ENCODE measurements around the gene CASP8AP2. TPM values are rescaled to one million over a fixed set of nuclear protein-coding genes. Genes with fewer than 3 reads are reported as not detected.
"Not testable (repeated sequence)": the region's sequence is repeated elsewhere in the genome, so short reads cannot be mapped to it uniquely, and the experiment has no call there.

Gene CASP8AP2
- total RNA-seq, 1 donor: 16.7 TPM

DNA sequence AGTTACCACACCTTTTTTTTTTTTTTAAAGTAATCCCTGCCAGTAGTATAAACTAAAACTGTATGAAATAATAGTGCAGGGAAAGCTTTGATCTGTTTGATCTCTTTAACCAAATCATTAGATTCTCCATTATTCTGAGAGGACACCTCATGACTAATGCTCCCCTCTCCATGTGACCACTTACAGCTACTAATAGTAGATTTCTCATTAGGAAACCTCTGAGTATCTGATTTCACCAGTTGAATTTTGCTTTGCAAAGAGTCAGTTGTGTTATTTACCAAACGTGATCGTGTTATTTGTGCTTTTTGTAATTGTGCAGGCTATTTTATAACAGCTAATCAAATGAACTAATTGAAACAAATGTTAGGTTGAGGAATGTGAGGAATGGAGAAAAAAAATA is 12.5 kb downstream of the CASP8AP2 start:
- Histone ChIP-seq H3K4me1 (ENCODE audit: insufficient read depth, low read length) (peaks cover 6% of the 10 kb centered on the region), H3K9me3 (ENCODE audit: low read depth, low read length) (no peaks in the 10 kb centered on the region), H3K27me3 (ENCODE audit: insufficient read depth, low read length) (no peaks in the 10 kb centered on the region), H3K4me3 (ENCODE audit: low read length) (no peak overlapping the region)

DNA sequence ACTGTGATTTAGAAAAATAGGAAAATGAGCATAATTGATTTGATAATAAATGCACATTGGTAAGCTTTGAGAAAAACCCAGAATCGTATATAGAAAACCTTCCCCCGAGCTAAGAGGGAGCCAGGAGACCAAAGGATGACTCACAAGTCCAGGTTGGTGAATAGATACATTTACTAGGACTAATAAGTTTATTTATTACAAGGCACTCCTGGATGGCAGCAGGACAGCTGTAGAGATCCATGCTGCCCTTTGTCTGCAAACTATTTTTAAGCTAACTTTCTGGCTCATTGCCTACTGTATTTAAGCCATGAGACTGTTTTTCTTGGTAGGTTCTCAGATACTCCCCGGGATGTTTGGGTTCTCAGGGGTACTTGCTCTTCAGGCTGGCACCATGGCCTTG is 13.4 kb downstream of the CASP8AP2 start:
- Histone ChIP-seq H3K27me3 (ENCODE audit: insufficient read depth, low read length) (no peaks in the 10 kb centered on the region), H3K9me3 (ENCODE audit: low read depth, low read length) (no peaks in the 10 kb centered on the region), H3K4me3 (ENCODE audit: low read length) (no peak overlapping the region), H3K4me1 (ENCODE audit: insufficient read depth, low read length) (peaks cover 6% of the 10 kb centered on the region)

DNA sequence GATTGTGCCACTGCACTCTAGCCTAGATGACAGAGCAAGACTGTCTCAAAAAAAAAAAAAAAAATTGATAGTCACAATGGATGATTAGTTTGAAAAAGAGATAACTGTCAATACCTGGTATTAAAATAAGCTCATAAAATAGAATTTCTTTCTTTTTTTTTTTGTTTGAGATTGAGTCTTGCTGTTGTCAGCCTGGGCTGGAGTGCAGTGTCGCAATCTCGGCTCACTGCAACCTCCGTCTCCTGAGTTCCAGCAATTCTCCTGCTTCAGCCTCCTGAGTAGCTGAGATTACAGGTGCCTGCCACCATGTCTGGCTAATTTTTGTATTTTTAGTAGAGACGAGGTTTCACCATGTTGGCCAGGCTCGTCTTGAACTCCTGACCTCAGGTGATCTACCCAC is 17.8 kb downstream of the CASP8AP2 start:
- not testable (repeated sequence) for H3K9me3 ChIP-seq (ENCODE audit: low read depth, low read length); H3K4me3 ChIP-seq (ENCODE audit: low read length); H3K27me3 ChIP-seq (ENCODE audit: insufficient read depth, low read length); H3K4me1 ChIP-seq (ENCODE audit: insufficient read depth, low read length)

DNA sequence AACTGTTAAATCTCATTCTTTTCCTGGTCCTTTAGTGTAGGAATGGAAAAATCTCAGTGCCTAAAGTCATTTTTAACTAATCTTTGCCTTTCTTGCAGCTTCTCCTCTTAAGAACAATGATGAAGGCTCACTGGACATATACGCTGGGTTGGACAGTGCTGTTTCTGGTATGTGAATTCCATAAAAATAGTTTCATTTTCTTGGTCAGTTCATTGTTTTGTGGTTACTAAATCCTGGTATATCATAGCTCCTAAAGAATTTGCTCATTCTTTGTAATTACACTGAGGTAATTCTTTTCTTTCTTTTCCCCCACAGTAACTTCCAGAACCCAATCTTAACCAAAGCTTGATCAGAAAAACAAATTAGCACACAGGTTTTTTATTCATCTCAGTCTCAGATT is 23.4 kb downstream of the CASP8AP2 start:
- Histone ChIP-seq H3K4me3 (ENCODE audit: low read length) (no peak overlapping the region), H3K9me3 (ENCODE audit: low read depth, low read length) (no peaks in the 10 kb centered on the region), H3K27me3 (ENCODE audit: insufficient read depth, low read length) (no peaks in the 10 kb centered on the region), H3K4me1 (ENCODE audit: insufficient read depth, low read length) (no peaks in the 10 kb centered on the region)

DNA sequence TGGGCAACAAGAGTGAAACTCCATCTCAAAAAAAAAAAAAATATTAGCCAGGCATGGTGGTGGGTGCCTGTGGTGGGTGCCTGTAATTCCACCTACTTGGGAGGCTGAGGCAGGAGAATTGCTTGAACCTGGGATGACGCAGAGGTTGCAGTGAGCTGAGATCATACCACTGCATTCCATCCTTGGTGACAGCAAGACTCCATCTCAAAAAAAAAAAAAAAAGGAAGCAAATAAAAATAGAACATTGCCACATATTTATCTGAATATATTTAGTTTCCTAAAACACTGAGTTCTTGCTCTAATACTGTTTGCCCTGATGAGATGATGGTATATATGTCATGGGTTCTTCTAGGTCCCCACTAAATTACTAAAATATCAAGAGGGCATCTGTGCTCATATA is 28.4 kb downstream of the CASP8AP2 start:
- Histone ChIP-seq H3K27me3 (ENCODE audit: insufficient read depth, low read length) (no peaks in the 10 kb centered on the region), H3K4me3 (ENCODE audit: low read length) (no peak overlapping the region), H3K4me1 (ENCODE audit: insufficient read depth, low read length) (peaks cover 6% of the 10 kb centered on the region)

DNA sequence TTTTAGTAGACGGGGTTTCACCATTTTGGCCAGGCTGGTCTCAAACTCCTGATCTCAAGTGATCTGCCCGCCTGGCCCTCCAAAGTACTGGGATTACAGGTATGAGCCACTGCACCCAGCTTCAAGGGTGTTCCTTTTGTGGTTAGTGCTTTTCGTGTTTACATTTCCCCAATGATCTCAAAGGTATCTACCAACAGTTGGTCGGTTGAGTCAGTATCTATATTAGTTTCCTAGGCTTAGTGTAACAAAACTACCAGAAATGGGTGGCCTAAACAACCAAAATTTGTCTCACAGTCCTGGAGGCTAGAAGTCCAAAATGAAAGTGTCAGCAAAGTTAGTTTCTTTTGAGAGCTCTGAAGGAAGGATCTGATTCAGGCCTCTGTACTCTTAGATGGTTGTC is 30.1 kb downstream of the CASP8AP2 start:
- Histone ChIP-seq H3K9me3 (ENCODE audit: low read depth, low read length) (no peaks in the 10 kb centered on the region), H3K27me3 (ENCODE audit: insufficient read depth, low read length) (no peaks in the 10 kb centered on the region), H3K4me1 (ENCODE audit: insufficient read depth, low read length) (peaks cover 6% of the 10 kb centered on the region), H3K4me3 (ENCODE audit: low read length) (no peak overlapping the region)

More for the DNA sequence above, 28.4 kb downstream of the CASP8AP2 start:
- H3K9me3 ChIP-seq (ENCODE audit: low read depth, low read length): no peaks in the 10 kb centered on the region

DNA sequence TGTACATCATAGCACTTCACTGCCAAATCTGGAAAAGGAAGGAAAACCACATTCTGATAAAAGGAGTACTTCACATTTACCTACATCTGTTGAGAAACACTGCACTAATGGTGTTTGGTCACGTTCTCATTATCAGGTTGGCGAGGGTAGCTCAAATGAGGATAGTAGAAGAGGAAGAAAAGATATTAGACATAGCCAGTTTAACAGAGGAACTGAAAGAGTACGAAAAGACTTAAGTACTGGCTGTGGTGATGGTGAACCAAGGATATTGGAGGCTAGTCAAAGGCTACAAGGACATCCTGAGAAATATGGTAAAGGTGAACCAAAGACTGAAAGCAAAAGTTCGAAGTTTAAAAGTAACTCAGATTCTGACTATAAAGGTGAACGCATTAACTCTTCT is 32.6 kb downstream of the CASP8AP2 start:
- Histone ChIP-seq H3K27me3 (ENCODE audit: insufficient read depth, low read length) (no peaks in the 10 kb centered on the region), H3K4me1 (ENCODE audit: insufficient read depth, low read length) (peaks cover 6% of the 10 kb centered on the region), H3K9me3 (ENCODE audit: low read depth, low read length) (no peaks in the 10 kb centered on the region), H3K4me3 (ENCODE audit: low read length) (no peak overlapping the region)

DNA sequence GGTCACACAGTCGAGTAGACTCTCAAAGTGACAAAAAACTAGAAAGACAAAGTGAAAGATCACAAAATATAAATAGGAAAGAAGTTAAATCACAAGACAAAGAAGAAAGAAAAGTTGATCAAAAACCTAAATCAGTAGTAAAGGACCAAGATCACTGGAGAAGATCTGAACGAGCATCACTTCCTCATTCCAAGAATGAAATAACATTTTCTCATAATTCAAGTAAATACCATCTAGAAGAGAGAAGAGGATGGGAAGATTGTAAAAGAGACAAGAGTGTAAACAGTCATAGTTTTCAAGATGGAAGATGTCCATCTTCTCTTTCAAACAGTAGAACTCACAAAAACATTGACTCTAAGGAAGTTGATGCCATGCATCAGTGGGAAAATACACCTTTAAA is 33.0 kb downstream of the CASP8AP2 start:
- no peak overlapping the region for H3K4me3 ChIP-seq (ENCODE audit: low read length)
- H3K9me3 ChIP-seq (ENCODE audit: low read depth, low read length): no peaks in the 10 kb centered on the region
- H3K27me3 ChIP-seq (ENCODE audit: insufficient read depth, low read length): no peaks in the 10 kb centered on the region
- peaks cover 6% of the 10 kb centered on the region for H3K4me1 ChIP-seq (ENCODE audit: insufficient read depth, low read length)

DNA sequence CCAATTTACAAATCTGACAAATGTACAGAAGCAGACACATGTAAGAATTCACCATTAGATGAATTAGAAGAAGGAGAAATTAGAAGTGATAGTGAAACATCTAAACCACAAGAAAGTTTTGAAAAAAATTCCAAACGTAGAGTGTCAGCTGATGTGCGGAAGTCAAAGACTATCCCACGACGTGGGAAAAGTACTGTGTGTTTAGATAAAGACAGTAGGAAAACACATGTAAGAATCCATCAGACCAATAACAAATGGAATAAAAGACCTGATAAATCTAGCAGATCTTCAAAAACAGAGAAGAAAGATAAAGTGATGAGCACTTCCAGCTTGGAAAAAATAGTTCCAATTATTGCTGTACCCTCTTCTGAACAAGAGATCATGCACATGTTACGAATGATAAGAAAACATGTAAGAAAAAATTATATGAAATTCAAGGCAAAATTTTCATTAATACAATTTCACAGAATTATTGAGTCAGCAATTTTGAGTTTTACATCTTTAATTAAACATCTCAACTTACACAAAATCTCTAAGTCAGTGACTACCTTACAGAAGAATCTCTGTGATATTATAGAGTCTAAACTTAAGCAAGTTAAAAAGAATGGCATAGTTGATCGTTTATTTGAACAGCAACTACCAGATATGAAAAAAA is 36.5 kb downstream of the CASP8AP2 start:
- no peak overlapping the region for H3K4me3 ChIP-seq (ENCODE audit: low read length)
- no peaks in the 10 kb centered on the region for H3K9me3 ChIP-seq (ENCODE audit: low read depth, low read length)
- no peaks in the 10 kb centered on the region for H3K27me3 ChIP-seq (ENCODE audit: insufficient read depth, low read length)
- peaks cover 6% of the 10 kb centered on the region for H3K4me1 ChIP-seq (ENCODE audit: insufficient read depth, low read length)

DNA sequence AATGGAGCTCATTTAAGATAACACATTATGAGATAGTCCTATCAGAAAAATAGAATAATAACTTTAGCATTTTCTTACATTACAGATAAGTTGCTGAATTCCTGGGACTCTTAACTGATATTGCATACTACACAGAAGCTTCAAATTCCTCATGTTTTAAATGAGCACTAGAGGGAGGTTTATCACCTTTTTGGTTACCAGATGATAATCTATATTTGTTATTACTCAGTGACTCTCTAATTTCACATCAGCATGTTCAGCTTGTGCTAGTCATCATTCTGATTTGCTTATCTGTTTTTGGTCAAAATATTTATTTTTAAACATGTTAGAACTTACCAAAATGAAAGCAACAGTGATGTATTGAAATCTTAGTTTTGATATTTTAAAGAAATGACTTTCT is 44.0 kb downstream of the CASP8AP2 start:
- Histone ChIP-seq H3K9me3 (ENCODE audit: low read depth, low read length) (no peaks in the 10 kb centered on the region), H3K27me3 (ENCODE audit: insufficient read depth, low read length) (no peaks in the 10 kb centered on the region), H3K4me1 (ENCODE audit: insufficient read depth, low read length) (no peaks in the 10 kb centered on the region), H3K4me3 (ENCODE audit: low read length) (no peak overlapping the region)

DNA sequence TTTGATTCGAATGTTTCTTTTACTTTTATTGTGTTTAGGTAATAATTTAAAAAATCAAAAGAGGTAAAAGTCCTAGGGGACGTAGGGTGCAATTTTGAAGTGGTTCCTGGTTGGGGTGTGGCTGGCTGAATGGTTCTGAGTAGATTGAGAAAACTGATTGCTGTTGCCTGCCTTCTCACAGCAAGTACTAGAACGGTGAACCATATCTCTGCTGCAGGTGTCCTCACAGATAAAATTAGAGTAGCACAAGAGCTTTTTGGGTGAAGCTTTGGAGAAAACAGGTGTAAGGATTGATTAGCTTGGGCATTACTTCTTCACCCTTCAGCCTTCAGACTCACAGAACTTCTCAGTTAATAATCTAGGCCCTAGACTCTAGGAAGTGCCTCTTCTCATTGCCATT is 44.8 kb downstream of the CASP8AP2 start:
- H3K9me3 ChIP-seq (ENCODE audit: low read depth, low read length): no peaks in the 10 kb centered on the region
- no peaks in the 10 kb centered on the region for H3K4me1 ChIP-seq (ENCODE audit: insufficient read depth, low read length)
- no peak overlapping the region for H3K4me3 ChIP-seq (ENCODE audit: low read length)
- no peaks in the 10 kb centered on the region for H3K27me3 ChIP-seq (ENCODE audit: insufficient read depth, low read length)

DNA sequence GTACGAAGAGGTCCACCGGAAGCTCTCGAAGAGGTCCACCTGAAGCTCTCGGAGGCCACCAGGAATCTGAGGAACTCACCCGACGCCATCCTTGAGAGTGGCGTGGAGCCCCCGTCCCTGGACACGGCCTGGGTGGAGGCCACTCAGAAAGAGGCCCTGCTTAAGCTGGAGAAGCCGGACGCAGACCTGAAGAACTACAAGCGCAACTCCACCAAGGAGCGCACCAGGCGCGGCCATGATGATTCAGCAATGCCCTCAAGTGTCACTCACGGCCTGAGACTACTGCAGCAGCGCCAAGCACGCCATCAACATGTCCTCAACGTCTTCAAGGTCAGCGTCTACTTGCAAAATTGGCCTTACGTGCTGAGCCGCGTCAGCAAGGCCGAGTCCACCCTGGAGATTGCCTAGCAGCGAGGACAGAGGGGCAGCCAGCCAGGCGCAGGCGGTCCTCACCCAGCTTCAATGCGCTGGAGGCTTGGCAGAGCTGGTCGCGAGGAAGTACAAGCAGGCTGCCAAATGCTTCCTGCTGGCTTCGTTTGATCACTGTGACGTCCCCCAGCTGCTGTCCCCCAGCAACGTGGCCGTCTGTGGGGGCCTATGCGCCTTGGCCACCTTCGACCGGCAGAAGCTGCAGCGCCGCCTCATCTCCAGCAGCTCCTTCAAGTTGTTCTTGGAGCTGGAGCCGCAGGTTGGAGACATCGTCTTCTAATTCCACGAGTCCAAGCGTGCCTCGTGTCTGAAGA is 56.9 kb downstream of the CASP8AP2 start:
- H3K9me3 ChIP-seq (ENCODE audit: low read depth, low read length): no peaks in the 10 kb centered on the region
- no peak overlapping the region for H3K4me3 ChIP-seq (ENCODE audit: low read length)
- no peaks in the 10 kb centered on the region for H3K4me1 ChIP-seq (ENCODE audit: insufficient read depth, low read length)
- peaks cover 23% of the 10 kb centered on the region for H3K27me3 ChIP-seq (ENCODE audit: insufficient read depth, low read length)

DNA sequence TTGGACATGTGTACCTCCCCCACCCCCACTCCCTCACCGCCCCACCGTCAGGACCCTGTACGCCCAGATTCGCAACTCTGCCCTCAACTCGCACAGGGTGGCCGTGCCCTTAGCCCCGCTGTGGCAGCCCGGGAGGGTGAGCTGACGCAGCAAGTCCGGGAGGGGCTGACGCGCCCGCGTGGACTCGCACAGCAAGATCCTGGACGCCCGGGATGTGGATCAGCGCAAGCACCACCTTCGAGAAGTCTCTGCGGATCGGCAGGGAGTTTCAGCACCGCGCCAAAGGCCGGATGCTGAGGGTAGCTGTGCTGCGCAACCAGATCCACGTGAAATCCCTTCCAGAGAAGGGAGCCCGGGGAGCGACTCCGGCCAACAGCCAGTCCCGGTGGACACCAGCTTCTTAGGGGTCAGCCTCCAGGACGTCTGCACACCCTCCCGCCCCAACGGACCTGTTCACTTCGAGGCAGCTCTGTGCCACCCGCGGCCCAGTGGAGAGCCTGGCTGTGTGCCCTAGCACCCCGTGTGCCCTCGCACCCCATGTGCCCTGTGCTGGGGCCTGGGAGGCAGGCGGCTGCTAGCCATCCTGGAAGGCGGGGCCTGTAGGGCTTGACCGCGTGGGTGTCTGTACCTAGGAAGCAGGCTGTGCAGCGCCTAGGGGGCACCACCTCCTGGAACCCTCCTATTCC is 57.9 kb downstream of the CASP8AP2 start:
- H3K27me3 ChIP-seq (ENCODE audit: insufficient read depth, low read length): peaks cover 29% of the 10 kb centered on the region
- no peak overlapping the region for H3K4me3 ChIP-seq (ENCODE audit: low read length)
- no peaks in the 10 kb centered on the region for H3K9me3 ChIP-seq (ENCODE audit: low read depth, low read length)
- H3K4me1 ChIP-seq (ENCODE audit: insufficient read depth, low read length): no peaks in the 10 kb centered on the region

DNA sequence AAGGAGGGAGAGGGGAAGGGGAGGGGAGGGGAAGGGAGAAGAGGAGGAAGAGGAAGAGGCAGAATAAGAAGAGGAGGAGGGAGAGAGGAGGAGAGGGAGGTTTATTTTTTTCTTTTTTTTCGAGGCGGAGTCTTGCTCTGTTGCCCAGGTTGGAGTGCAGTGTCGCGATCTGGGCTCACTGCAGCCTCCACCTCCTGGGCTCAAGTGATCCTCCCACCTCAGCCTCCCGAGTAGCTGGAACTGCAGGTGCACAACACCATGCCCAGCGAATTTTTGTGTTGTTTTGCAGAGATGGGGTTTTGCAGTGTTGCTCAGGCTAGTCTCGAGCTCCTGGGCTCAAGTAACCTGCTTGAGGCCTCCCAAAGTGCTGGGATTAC is 58.4 kb downstream of the CASP8AP2 start:
- Histone ChIP-seq H3K4me3 (ENCODE audit: low read length) (no peak overlapping the region), H3K9me3 (ENCODE audit: low read depth, low read length) (no peaks in the 10 kb centered on the region), H3K27me3 (ENCODE audit: insufficient read depth, low read length) (peaks cover 33% of the 10 kb centered on the region), H3K4me1 (ENCODE audit: insufficient read depth, low read length) (no peaks in the 10 kb centered on the region)

DNA sequence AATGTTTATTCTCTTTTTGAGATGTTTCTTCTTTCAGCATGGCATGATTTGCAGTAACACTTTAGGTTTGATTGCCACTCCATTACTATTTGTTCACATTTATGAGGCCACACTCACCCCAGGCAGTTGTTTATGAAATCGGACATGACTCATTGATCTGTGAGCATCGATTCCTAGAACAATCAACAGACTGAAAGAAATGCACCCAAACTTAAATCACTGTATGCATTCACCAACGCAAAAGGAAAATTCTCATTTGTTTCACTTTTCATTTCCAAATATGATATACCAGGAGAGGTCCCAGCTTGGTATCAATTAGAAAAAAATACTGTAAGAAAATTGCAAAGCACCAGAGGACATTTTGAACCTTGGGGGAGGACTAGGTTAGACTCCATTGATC is 59.2 kb downstream of the CASP8AP2 start:
- Histone ChIP-seq H3K9me3 (ENCODE audit: low read depth, low read length) (no peaks in the 10 kb centered on the region), H3K4me1 (ENCODE audit: insufficient read depth, low read length) (no peaks in the 10 kb centered on the region), H3K27me3 (ENCODE audit: insufficient read depth, low read length) (peaks cover 40% of the 10 kb centered on the region), H3K4me3 (ENCODE audit: low read length) (no peak overlapping the region)

Data from mononuclear cell (primary cell).